ENCODE results near the gene ANKDD1B.
A peak's percentile ranks its signal among the peaks of the same experiment; 100 is the strongest.
"Not testable (repeated sequence)": the region's sequence is repeated elsewhere in the genome, so short reads cannot be mapped to it uniquely, and the experiment has no call there.

The ANKDD1B gene

DNA sequence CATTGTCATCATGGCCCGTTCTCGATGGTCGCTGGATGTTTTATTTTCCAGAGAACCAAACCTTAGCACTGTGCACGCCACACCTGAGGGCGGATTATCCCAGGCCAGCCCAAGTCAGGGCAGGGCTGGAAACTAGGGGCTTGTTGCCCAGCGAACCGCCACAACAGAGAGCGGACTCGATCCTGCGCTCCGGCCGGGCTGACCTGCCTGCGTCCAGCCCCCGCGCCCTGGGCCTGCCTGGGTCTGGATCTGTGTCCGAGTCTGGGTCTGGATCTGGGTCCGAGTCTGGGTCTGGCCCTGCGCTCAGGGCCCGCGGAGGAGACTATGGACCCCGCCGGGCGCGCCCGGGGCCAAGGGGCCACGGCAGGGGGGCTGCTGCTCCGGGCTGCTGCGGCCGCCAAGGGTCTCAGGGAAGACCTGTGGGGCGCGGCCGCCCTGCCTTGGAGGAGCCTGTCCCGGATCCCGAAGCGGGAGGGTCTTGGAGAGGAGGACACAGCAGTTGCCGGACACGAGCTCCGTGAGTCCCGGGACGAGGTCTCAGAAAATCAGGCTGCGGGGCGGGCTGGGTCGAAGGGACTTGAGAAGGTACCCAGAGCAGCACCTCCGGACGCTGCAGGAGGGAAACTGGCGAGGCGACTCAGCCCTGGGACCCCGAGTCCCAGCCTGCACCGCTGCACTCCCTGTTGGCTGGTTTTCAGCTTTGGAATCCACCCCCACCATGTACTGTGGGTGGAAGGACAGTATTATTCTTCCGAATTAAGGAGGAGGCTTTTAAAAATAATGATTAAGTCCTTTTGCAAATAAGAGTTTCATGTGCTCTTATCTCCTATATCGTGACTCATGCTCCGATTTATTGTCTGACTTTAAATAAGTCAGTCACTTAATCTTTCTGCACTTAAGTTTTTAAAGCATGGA is at the start of gene ANKDD1B:
ANKDD1B (plus strand) TSS at position 143 of the 915 bp plus-strand sequence; CDS start at position 325, 182 bp downstream.
- DNase-seq (ENCODE audit: low read depth), result no peak

- DNase-seq (ENCODE audit: low read depth), result not testable (repeated sequence)
Observed at GRCh38 chr5:75565991-75566709, 45.1 kb upstream of the ANKDD1B start.

DNA sequence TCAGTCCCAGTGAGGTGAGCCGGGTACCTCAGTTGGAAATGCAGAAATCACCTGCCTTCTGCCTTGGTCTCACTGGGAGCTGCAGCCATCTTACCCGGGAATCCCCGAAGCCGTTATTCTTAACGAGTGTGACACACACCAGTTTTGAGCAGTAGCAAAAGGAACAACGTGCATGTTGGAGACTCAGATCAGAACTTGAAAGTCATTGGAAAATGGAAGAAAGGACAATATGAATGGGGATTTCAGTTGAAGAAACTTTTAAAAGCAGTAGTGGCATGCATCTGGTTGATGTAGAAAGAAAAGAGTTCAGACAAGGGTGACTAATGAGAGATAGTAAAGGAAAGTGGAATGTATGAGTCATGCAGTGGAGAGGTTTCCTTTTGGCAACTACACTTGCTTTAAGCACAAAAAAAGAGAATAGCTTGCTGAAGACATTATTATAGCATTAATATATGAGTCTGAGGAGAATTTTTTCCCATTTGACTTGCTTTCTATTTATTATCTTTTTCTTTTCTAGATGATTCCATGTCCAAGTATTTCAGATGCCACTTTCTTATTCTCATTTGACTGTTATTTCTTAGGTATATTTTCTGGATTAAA is 44.4 kb upstream of the ANKDD1B start:
- DNase-seq (ENCODE audit: low read depth), result peak; percentile 83

DNA sequence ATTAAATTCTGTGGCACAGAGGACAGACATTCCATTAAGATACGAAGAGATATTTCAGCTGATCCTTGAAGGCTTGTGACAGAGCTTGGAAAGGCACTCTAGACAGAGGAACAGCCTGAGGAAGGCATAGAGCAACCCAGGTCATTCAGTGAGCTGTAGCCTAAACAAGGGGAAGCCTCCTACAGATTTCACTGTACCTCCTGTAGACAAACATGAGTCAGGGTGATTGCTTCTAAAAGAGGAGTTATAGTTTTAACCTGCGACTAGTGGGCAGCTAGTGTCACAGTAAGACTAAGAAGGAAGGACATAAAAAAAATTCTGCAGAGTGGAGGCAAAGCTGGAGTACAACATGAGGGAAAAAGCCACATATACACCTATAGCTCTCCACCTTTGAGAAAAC is 43.5 kb upstream of the ANKDD1B start:
- DNase-seq (ENCODE audit: low read depth), result no peak

- DNase-seq (ENCODE audit: low read depth), result no peak
Observed at GRCh38 chr5:75568202-75568601, 43.1 kb upstream of the ANKDD1B start.

DNA sequence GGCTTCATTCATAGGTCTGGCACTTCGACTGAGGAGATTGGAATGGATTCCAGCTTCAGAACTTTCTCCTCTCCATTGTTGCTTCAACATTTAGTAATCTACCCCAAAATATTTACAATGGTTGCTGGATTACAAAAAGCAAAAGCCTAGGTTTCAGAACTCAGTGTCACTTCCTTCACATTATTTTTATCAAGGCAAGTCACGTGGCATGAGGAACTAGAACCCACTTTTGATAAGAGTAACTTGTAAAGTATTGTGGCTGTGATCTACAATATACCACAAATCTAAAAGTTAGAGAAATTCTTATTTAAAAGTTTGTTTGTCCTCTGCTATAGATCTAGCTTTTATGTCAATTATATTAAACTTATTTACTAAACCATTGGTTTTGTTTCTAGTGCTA is 39.7 kb upstream of the ANKDD1B start:
- no peak for DNase-seq (ENCODE audit: low read depth)

- no peak for DNase-seq (ENCODE audit: low read depth)
Observed at GRCh38 chr5:75574791-75575190, 36.5 kb upstream of the ANKDD1B start.

DNA sequence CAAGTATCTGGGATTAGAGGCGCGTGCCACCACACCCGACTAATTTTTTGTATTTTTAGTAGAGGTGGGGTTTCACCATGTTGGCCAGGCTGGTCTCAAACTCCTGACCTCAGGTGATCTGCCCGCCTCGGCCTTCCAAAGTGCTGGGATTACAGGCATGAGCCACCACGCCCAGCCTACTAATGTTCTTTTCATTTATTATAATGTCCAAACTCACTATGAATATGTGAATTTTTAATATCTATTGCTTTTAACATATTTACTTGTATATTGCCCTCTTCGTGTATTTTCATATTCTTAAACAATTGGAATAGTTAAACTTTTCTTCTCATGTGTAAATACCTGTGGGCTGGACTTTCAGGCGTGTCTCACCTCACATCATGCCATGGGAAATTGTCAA is 33.0 kb upstream of the ANKDD1B start:
- DNase-seq (ENCODE audit: low read depth), result not testable (repeated sequence)

- DNase-seq (ENCODE audit: low read depth), result no peak
Observed at GRCh38 chr5:75584641-75585040, 26.6 kb upstream of the ANKDD1B start.

GRCh38 chr5:75588666-75589065 is 22.6 kb upstream of the ANKDD1B start:
- no peak for DNase-seq (ENCODE audit: low read depth)

DNA sequence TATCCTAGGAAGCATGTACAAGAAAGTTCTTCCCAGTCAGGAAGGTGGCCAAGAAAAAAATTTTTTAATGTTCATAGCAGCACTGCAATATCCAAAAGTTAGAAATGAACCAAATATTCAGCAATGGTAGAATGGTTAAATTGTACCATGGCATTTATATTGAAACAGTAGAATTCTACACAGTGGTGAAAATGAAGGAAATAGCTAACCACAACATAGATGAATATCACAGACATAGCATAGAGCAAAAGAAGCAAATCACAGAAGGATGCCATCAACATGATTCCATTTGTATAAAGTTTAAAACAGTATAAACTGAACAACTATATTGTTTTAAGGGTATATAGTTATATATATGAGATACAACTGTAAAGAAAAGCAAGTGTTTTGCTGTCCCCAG is 10.7 kb upstream of the ANKDD1B start:
- DNase-seq (ENCODE audit: low read depth), result no peak

- no peak for DNase-seq (ENCODE audit: low read depth)
Observed at GRCh38 chr5:75601567-75601966, 9.7 kb upstream of the ANKDD1B start.

DNA sequence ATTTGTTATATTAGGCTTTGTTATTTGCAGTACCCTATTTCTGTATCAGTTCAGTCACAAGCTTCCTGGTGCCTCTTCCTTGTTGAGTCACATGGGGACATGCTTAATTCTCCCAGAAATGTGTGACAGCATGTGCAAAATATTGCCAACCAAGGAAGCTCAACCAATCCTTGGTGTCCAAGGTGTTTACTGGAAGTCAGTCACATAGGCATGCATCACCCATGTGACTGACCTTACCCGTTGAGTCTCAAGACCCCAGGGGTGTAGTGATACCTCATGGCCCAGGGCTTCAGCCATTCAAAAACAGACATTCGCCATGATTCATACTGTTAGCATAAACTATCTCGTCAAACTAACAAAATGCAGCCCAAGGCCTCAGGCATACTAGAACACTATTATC is 9.3 kb upstream of the ANKDD1B start:
- DNase-seq (ENCODE audit: low read depth), result no peak

DNA sequence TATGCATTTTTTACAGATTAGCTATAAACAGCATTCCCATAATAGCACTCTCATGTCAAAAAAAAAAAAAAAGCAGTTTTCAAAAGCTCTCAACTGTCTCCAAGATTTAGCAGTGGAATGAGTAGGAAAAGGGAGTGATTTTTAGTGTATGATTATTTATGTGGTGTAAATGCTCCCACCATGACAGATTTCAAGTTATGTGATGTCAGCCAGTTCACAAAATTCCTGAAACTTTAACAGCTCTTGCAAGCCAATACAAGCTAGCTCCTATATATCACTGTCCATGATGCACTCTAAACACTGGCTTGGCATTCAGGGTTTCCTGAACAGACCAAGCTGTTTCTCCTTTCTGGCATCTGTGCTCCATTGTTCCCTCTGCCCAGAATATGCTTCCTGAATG is 7.9 kb upstream of the ANKDD1B start:
- DNase-seq (ENCODE audit: low read depth), result no peak

DNA sequence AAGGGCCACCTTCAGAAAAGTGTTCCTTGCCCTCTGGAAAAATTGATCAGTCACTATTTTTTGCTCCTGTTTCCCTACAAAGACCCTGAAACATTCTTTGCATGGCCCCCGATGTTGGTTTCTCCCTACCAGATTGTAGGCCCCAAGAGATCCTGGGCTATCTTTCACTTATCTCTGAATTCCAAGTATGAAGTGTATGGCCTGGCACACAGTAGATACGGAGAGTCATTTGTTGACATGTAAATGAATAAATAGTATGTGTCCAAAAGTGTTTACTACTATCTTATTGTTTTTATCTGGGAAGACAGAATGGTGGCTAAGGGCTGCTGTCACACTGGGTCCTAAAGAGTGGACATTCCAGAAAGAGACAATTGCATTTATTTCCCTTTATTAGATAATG is 7.4 kb upstream of the ANKDD1B start:
- no peak for DNase-seq (ENCODE audit: low read depth)

- DNase-seq (ENCODE audit: low read depth), result not testable (repeated sequence)
Observed at GRCh38 chr5:75607341-75607740, 3.9 kb upstream of the ANKDD1B start.

DNA sequence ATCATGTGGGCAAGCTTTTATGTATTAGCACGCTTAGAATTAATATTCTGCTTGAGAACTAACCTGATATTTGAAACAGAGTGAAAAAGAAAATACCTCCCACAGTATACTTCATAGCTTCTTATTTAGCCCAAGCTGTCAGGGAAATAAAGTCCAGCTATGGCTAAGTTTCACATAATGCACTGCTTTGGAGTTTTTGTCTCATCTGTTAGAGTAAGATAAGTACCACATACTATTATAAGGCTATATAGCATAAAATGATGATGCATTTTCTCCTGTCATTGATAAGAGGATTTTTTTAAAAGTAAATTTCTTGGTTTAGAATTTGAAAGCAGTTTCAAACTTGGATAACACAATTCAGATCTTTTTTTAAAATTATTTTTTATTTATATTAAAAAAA is 2.4 kb upstream of the ANKDD1B start:
- no peak for DNase-seq (ENCODE audit: low read depth)

DNA sequence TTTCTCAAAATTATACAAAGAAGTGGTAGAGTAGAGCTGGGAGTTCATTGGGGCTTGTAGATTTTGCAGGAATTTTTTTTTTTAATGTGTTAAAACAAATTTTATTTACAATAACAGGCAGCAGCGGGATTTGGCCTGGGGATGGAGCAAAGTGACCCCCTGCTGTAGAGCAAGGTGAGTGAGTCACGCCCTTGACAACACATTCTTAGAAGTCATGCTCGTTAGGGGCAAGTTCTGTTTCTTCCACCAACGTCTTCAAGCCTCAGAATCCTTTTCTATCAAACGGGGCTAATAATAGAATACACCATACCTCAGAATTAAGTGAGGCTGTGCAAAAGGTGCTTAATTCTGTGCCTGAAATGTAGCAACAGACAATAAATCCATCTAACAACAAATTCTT is 1.1 kb upstream of the ANKDD1B start:
- no peak for DNase-seq (ENCODE audit: low read depth)

DNA sequence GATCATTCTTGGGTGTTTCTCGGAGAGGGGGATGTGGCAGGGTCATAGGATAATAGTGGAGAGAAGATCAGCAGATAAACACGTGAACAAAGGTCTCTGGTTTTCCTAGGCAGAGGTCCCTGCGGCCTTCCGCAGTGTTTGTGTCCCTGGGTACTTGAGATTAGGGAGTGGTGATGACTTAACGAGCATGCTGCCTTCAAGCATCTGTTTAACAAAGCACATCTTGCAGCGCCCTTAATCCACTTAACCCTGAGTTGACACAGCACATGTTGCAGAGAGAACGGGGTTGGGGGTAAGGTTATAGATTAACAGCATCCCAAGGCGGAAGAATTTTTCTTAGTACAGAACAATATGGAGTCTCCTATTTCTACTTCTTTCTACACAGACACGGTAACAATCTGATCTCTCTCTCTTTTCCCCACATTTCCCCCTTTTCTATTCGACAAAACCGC is 368 bp upstream of the ANKDD1B start:
- DNase-seq (ENCODE audit: low read depth), result not testable (repeated sequence)

DNA sequence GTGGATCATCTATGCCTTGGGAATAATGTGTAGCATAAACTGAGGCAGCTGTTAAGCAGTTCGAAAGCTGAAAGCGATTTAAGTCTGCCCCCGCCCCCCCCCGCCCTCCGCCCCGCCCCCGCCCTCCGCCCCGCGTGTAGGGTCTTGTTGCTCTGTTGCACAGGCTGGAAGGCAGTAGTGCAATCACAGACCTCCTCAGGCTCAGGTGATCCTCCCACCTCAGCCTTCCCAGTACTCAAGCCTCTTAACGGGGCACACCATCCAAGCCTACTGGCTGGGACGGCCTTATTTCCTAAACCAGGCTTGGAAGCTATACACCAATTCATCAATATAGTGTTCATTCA is 945 bp downstream of the ANKDD1B start:
- DNase-seq (ENCODE audit: low read depth), result no peak

DNA sequence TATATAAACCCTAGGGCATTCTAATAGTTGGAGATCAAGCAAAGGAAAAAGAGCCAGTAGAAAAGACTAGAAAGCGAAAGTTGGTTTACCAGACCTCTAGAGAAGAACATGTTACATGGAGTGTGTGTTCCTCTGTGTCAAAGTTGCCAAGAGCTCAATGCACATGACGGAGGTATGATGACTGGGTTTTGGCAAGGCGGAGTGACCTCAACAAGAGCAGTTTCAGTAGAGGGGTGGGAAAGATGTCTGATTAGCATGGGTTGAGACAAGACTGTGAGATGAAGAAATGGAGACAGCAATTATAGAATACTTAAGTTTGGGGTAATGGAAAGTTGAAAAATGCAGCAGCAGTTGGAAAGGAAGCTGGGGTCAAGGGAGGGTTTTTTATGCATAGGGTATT is 1.6 kb downstream of the ANKDD1B start:
- DNase-seq (ENCODE audit: low read depth), result no peak

DNA sequence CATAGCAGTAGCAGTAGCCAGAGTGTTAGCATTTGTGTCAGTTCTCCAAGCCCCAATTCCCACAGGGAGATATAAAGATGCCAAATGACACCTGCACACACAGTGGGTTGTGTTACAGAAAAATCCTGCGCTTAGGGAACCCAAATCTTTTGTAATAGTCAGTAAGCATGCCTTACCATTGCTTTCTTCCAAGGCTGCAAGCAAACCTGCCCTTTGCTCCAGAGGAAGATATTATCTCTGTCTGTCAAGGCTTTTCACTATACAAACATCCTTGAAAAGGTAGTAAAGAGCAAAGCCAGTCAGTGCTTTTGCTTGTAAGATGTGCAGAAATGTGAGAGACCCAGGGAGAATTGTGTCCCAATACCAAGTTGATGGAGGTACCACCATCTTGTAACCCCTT is 2.9 kb downstream of the ANKDD1B start:
- no peak for DNase-seq (ENCODE audit: low read depth)

DNA sequence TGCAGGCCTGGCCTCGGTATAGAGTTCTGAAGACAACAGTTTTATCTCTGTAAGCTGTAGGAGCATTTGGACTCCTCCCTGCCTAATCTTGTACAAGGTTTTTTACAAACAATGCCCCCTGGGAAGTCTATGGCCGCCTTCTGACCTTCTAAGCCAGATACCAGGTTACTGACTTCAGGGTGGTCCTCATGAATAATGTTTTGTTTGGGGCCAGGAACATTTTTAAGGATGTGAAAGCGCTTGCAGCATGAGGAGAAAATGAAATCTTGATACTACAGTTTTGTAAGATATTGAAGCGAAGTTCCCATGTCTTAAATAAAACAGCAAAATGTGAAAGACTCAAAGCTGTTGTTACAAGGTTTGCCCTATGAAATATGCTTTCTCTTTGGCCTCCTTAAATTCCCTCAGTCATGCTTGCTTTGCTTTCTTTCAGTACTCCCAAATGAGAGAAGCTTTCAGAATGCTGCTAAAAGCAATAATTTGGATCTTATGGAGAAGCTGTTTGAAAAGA is 5.2 kb downstream of the ANKDD1B start:
- no peak for DNase-seq (ENCODE audit: low read depth)

Data from fibroblast of the conjunctiva (primary cell).